ENCODE measurements around the gene SBK3. TPM values are rescaled to one million over a fixed set of nuclear protein-coding genes. Genes with fewer than 3 reads are reported as not detected.
"Not testable (repeated sequence)": the region's sequence is repeated elsewhere in the genome, so short reads cannot be mapped to it uniquely, and the experiment has no call there.

SBK3 gene
- total RNA-seq, 1 donor from 2014 or later, result 1.4 TPM

GRCh38 chr19:55542292-55542855 is 3.0 kb downstream of the SBK3 start:
- DNase-seq (ENCODE audit: low read depth), result no peak

- DNase-seq (ENCODE audit: low read depth), result no peak
Measured at GRCh38 chr19:55541091-55541490, 4.3 kb downstream of the SBK3 start.

- DNase-seq (ENCODE audit: low read depth), result peak; percentile 87
Measured at GRCh38 chr19:55540619-55541018, 4.7 kb downstream of the SBK3 start.

- no peak for DNase-seq (ENCODE audit: low read depth)
Measured at GRCh38 chr19:55539090-55539984, 6.0 kb downstream of the SBK3 start.

GRCh38 chr19:55538132-55538531 is 7.2 kb downstream of the SBK3 start:
- no peak for DNase-seq (ENCODE audit: low read depth)

- peak; percentile 95 for DNase-seq (ENCODE audit: low read depth)
Measured at GRCh38 chr19:55537741-55538111, 7.6 kb downstream of the SBK3 start.

GRCh38 chr19:55536951-55537740 is 8.2 kb downstream of the SBK3 start, which contains the start of gene SBK2:
Gene SBK2 (minus strand): TSS chr19:55537133. CDS start chr19:55536294, 839 bp downstream.
- peak; percentile 77 for DNase-seq (ENCODE audit: low read depth)

- peak; percentile 68 for DNase-seq (ENCODE audit: low read depth)
Measured at GRCh38 chr19:55536366-55536765, 9.0 kb downstream of the SBK3 start.

GRCh38 chr19:55535965-55536350 is 9.4 kb downstream of the SBK3 start:
- DNase-seq (ENCODE audit: low read depth), result no peak

- DNase-seq (ENCODE audit: low read depth), result no peak
Measured at GRCh38 chr19:55535173-55535964, 10.0 kb downstream of the SBK3 start.

- not testable (repeated sequence) for DNase-seq (ENCODE audit: low read depth)
Measured at GRCh38 chr19:55534280-55534679, 11.1 kb downstream of the SBK3 start.

- no peak for DNase-seq (ENCODE audit: low read depth)
Measured at GRCh38 chr19:55530996-55531395, 14.3 kb downstream of the SBK3 start.

GRCh38 chr19:55529636-55530234 is 15.6 kb downstream of the SBK3 start:
- no peak for DNase-seq (ENCODE audit: low read depth)

GRCh38 chr19:55528030-55528803 is 17.1 kb downstream of the SBK3 start:
- no peak for DNase-seq (ENCODE audit: low read depth)

- no peak for DNase-seq (ENCODE audit: low read depth)
Measured at GRCh38 chr19:55527197-55528029, 17.9 kb downstream of the SBK3 start.

- peak; percentile 94 for DNase-seq (ENCODE audit: low read depth)
Measured at GRCh38 chr19:55526216-55527196, 18.8 kb downstream of the SBK3 start.

- peak; percentile 42 for DNase-seq (ENCODE audit: low read depth)
Measured at GRCh38 chr19:55525289-55526101, 19.8 kb downstream of the SBK3 start.
